ENCODE results near the gene G3BP1.

DNA sequence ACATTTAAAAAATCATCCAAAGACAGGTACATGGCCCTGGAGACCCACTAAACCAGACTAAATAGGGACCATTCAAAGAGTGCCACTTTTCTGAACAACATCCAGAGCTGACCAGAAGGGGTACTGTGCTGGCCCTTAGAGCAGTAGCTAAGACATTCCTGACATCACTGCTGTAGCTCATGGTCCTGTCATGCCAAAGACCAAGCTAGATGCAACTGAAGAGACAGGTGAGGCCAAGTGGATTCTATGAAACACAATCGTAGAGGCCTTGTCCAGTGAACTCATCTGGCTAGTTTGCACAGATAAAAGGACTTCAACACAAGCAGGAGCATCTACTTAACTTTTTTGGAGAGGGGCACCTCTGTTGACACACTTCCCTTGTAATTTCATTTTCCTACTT, 43.3 kb downstream of the G3BP1 start:
- TF ChIP-seq, protein P1, sequence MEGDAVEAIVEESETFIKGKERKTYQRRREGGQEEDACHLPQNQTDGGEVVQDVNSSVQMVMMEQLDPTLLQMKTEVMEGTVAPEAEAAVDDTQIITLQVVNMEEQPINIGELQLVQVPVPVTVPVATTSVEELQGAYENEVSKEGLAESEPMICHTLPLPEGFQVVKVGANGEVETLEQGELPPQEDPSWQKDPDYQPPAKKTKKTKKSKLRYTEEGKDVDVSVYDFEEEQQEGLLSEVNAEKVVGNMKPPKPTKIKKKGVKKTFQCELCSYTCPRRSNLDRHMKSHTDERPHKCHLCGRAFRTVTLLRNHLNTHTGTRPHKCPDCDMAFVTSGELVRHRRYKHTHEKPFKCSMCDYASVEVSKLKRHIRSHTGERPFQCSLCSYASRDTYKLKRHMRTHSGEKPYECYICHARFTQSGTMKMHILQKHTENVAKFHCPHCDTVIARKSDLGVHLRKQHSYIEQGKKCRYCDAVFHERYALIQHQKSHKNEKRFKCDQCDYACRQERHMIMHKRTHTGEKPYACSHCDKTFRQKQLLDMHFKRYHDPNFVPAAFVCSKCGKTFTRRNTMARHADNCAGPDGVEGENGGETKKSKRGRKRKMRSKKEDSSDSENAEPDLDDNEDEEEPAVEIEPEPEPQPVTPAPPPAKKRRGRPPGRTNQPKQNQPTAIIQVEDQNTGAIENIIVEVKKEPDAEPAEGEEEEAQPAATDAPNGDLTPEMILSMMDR (conservative IDR thresholded peaks at IDR 0.05; ENCODE audit: low read depth, low read length), result no peak
- TF ChIP-seq EZH2 (IDR thresholded peaks at IDR 0.05; ENCODE audit: low read length, unreplicated experiment) (no peak), EZH2phosphoT487 (IDR thresholded peaks at IDR 0.05; ENCODE audit: borderline replicate concordance, low read length) (no peak)

Measured in PC-3 (cell line).